CD14-positive monocyte (primary cell): ENCODE data around the gene CHFR. TPM values are rescaled to one million over a fixed set of nuclear protein-coding genes. Genes with fewer than 3 reads are reported as not detected.

ENCODE experiments used
- DNase-seq, 3 donors: peaks; one replicate each; pipeline ENCODE4 v3.0.0-alpha.2; 2011 to 2022
- H2AFZ ChIP-seq: 2 replicates; pipeline ENCODE4 v1.6.0; 2012; ENCODE audit warnings: mild to moderate bottlenecking, low read depth, low read length, inconsistent platforms; ENCODE audit not compliant: insufficient read depth, poor library complexity, severe bottlenecking
- H3K27ac ChIP-seq, 2 donors: 1 replicate in 1 of 2; 2 replicates in 1 of 2; pipeline ENCODE4 v1.5.1; 2012 to 2013; ENCODE audit warnings: low read length in 2 of 2, control low read depth in 1 of 2, inconsistent platforms in 1 of 2, low read depth in 1 of 2, mild to moderate bottlenecking in 1 of 2
- H3K27me3 ChIP-seq, 2 donors: one replicate each; pipeline versions ENCODE4 v1.6.0 to v1.6.1; 2011 to 2013; ENCODE audit warnings: low read length in 2 of 2; ENCODE audit not compliant: control insufficient read depth in 2 of 2, insufficient read depth in 2 of 2
- H3K36me3 ChIP-seq, 2 donors: replicated peaks in 1 of 2; 1 replicate in 1 of 2; 2 replicates in 1 of 2; pipeline versions ENCODE4 v1.5.1 to v1.6.1; 2012 to 2013; ENCODE audit warnings: low read length in 2 of 2, control low read depth in 1 of 2, inconsistent platforms in 1 of 2, mild to moderate bottlenecking in 1 of 2; ENCODE audit not compliant: insufficient read depth in 2 of 2, control insufficient read depth in 1 of 2
- H3K4me1 ChIP-seq, 2 donors: 1 replicate in 1 of 2; 2 replicates in 1 of 2; pipeline versions ENCODE4 v1.5.1 to v1.6.1; 2012 to 2013; ENCODE audit warnings: low read length in 2 of 2, control low read depth in 1 of 2, inconsistent platforms in 1 of 2, mild to moderate bottlenecking in 1 of 2, moderate library complexity in 1 of 2; ENCODE audit not compliant: insufficient read depth in 2 of 2, control insufficient read depth in 1 of 2
- H3K4me2 ChIP-seq: replicated peaks from 2 replicates; pipeline ENCODE3; 2012; ENCODE audit warnings: low read length, moderate library complexity, mild to moderate bottlenecking; ENCODE audit not compliant: poor library complexity, severe bottlenecking; ENCODE audit errors: extremely low read depth
- H3K4me3 ChIP-seq, 3 experiments: fragments of 200-600 bp in 1 of 3; sonication (generic) in 1 of 3; replicated peaks in 1 of 3; 1 replicate in 2 of 3; 2 replicates in 1 of 3; pipeline ENCODE4 v1.5.1; 2011 to 2013; ENCODE audit warnings: low read length in 3 of 3, mild to moderate bottlenecking in 3 of 3, control low read depth in 2 of 3, low read depth in 2 of 3, inconsistent platforms in 1 of 3, moderate library complexity in 1 of 3
- H3K79me2 ChIP-seq: 2 replicates; pipeline ENCODE4 v1.6.0; 2012; ENCODE audit warnings: mild to moderate bottlenecking, control low read depth, inconsistent platforms, low read length, moderate library complexity; ENCODE audit not compliant: insufficient read depth
- H3K9ac ChIP-seq: 2 replicates; pipeline ENCODE4 v1.6.0; 2017; ENCODE audit warnings: low read length, mild to moderate bottlenecking; ENCODE audit not compliant: insufficient read depth, poor library complexity, severe bottlenecking
- H3K9me3 ChIP-seq, 2 donors: replicated peaks in 1 of 2; 1 replicate in 1 of 2; 2 replicates in 1 of 2; pipeline versions ENCODE4 v1.5.1 to v1.6.1; 2012 to 2013; ENCODE audit warnings: low read length in 2 of 2, control low read depth in 1 of 2; ENCODE audit not compliant: control insufficient read depth in 1 of 2, insufficient read depth in 1 of 2
- H4K20me1 ChIP-seq: 2 replicates; pipeline ENCODE4 v1.6.0; 2012; ENCODE audit warnings: mild to moderate bottlenecking, low read length, control low read depth, moderate library complexity; ENCODE audit not compliant: insufficient read depth
- H3K27ac Mint-ChIP-seq, 7 donors: one replicate each; pipeline ENCODE4 v1.8.0; 2020; ENCODE audit warnings: mild to moderate bottlenecking in 7 of 7, mixed read lengths in 7 of 7, moderate library complexity in 6 of 7, inconsistent platforms in 2 of 7
- H3K27me3 Mint-ChIP-seq, 3 donors: one replicate each; pipeline ENCODE4 v1.8.0; 2021 to 2022; ENCODE audit warnings: low read depth in 3 of 3, mild to moderate bottlenecking in 3 of 3, mixed read lengths in 3 of 3, moderate library complexity in 3 of 3, inconsistent platforms in 1 of 3
- H3K36me3 Mint-ChIP-seq, 2 donors: one replicate each; pipeline ENCODE4 v1.8.0; 2020; ENCODE audit warnings: mixed read lengths in 2 of 2, inconsistent platforms in 1 of 2, mild to moderate bottlenecking in 1 of 2
- H3K4me1 Mint-ChIP-seq: one replicate; pipeline ENCODE4 v1.8.0; 2020; ENCODE audit warnings: mild to moderate bottlenecking, mixed read lengths
- H3K4me3 Mint-ChIP-seq, 2 donors: one replicate each; pipeline ENCODE4 v1.8.0; 2020; ENCODE audit warnings: mild to moderate bottlenecking in 2 of 2, mixed read lengths in 2 of 2, moderate library complexity in 1 of 2
- H3K9me3 Mint-ChIP-seq, 7 donors: one replicate each; pipeline ENCODE4 v1.8.0; 2020 to 2022; ENCODE audit warnings: mixed read lengths in 7 of 7, mild to moderate bottlenecking in 6 of 7, moderate library complexity in 6 of 7, inconsistent platforms in 2 of 7
- CTCF ChIP-seq: fragments of 200-600 bp; IDR thresholded peaks from one replicate; pipeline ENCODE4 v1.8.0; 2022; ENCODE audit warnings: antibody characterized with exemption, mild to moderate bottlenecking
- WGBS: methylation state at CpG from one replicate; pipeline ENCODE4 v1.1.5; 2013; ENCODE audit warnings: missing lambda C conversion rate; ENCODE audit not compliant: insufficient coverage; 5-methylcytosine and 5-hydroxymethylcytosine counted together
- intact Hi-C, 2 donors: fragments of 100-400 bp; cut with micrococcal nuclease; formaldehyde crosslinking; loops; one replicate each; pipeline versions ENCODE4 v1.15.0 to v1.15.1; 2023
- polyA plus RNA-seq, 3 donors: library from polyadenylated mRNA; depleted of rRNA in 1 of 3; unstranded in 2 of 3; stranded (reverse) in 1 of 3; fragments of 300-500 nt in 2 of 3; fragments of >200 nt in 1 of 3; fragmentation: Illumina TruSeq in 2 of 3; gene quantifications; 1 replicate in 2 of 3; 2 replicates in 1 of 3; pipeline ENCODE4 v1.2.3, GENCODE V29; 2012 to 2021

Gene CHFR
- polyA plus RNA-seq, 3 donors = 28.0 to 76.3 (median 39.3) TPM

GRCh38 chr12:132872975-132873421, 14.4 kb downstream of the CHFR start:
- Mint-ChIP-seq H3K27ac (no peak overlapping the region), H3K27me3 (no peaks in the 10 kb centered on the region), H3K36me3 (peaks cover 77 to 91% of the 10 kb centered on the region in 2 donors), H3K9me3 (peaks cover 25 to 42% (median 32%) of the 10 kb centered on the region in 7 donors), H3K4me1 (no peaks in the 10 kb centered on the region), H3K4me3 (no peak overlapping the region)
- intact Hi-C loops = no loop called here
- 95% methylated on average over 12 of the region's 12 CpGs for WGBS
- H3K36me3 ChIP-seq = peaks cover 87 to 99% of the 10 kb centered on the region in 2 donors
- peaks cover 36 to 40% of the 10 kb centered on the region in 2 donors for H3K9me3 ChIP-seq
- DNase-seq = no peak
- peaks cover 12% of the 10 kb centered on the region for H3K79me2 ChIP-seq
- no peak overlapping the region for H3K4me2 ChIP-seq
- no peak for TF ChIP-seq CTCF
- no peaks in the 10 kb centered on the region for H3K4me1 ChIP-seq
- peaks cover 39% of the 10 kb centered on the region for H4K20me1 ChIP-seq
- no peak overlapping the region for H3K4me3 ChIP-seq
- no peaks in the 10 kb centered on the region for H3K27me3 ChIP-seq
- no peak overlapping the region for H3K9ac ChIP-seq
- H2AFZ ChIP-seq = no peak overlapping the region
- H3K27ac ChIP-seq = no peak overlapping the region

GRCh38 chr12:132872073-132872855, 15.1 kb downstream of the CHFR start:
- H3K36me3 Mint-ChIP-seq = peaks cover 80 to 91% of the 10 kb centered on the region in 2 donors
- Histone ChIP-seq H3K4me1 (no peaks in the 10 kb centered on the region), H3K4me3 (no peak overlapping the region), H2AFZ (no peak overlapping the region), H3K9ac (no peak overlapping the region), H3K27ac (no peak overlapping the region), H3K4me2 (no peak overlapping the region), H3K27me3 (no peaks in the 10 kb centered on the region), H3K36me3 (peaks cover 90 to 99% of the 10 kb centered on the region in 2 donors), H3K9me3 (peaks cover 43 to 48% of the 10 kb centered on the region in 2 donors), H4K20me1 (peaks cover 36% of the 10 kb centered on the region), H3K79me2 (peaks cover 10% of the 10 kb centered on the region)
- H3K4me3 Mint-ChIP-seq = no peak overlapping the region
- H3K27ac Mint-ChIP-seq = peak overlapping the region in 1 of 7 donors; percentile 40
- DNase-seq = no peak
- H3K9me3 Mint-ChIP-seq = peaks cover 32 to 47% (median 40%) of the 10 kb centered on the region in 7 donors
- no peaks in the 10 kb centered on the region for H3K4me1 Mint-ChIP-seq
- no peak for TF ChIP-seq CTCF
- intact Hi-C loops = no loop called here
- H3K27me3 Mint-ChIP-seq = no peaks in the 10 kb centered on the region
- WGBS = 95% methylated on average over 13 of the region's 21 CpGs
